Measurements from ENCODE around the gene OR52R1.
"Not testable (repeated sequence)": the region's sequence is repeated elsewhere in the genome, so short reads cannot be mapped to it uniquely, and the experiment has no call there.

Gene OR52R1

DNA sequence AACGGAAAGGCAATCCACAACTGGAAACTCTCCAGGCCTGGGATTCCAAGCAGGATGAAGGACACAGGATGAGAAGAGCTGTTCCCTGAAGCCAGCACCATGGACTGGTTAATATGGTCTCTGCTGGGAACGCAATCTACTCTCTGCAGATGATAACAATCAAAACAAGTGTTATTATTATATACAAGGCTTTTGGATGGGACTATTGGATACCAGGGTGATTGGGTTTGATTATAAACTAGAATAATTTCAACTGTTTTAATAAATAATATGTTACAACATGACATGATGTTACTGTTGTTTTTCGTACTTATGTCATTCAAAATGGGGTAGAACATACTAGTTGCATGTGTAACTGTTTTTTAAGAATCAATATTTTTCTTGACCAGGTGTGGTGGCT, at the start of gene OR52R1:
Gene OR52R1, minus strand, starts transcription at position 101 of the 400 bp plus-strand sequence. Its CDS starts 0 bp downstream, at position 101.
- DNase-seq = no peak

DNA sequence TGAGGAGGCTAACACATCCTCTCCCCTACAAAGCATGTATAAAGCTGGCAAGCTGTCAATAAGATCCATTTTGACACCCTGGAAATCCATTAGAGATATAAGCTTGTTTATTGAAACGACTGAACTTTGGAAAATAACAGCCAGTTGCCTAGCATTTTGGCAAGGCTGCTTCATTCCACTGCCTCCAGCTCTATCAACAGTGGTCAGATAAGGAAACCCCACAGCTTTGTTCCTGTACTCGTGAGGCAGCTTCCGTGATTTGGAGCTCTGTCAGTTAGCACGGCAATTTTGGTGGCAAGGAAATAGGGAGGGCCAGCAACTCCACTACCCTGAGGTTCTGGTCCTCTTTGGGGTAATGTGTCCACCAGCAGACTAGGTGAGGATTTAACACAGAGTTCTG, 46.9 kb upstream of the OR52R1 start:
- no peak for DNase-seq

DNA sequence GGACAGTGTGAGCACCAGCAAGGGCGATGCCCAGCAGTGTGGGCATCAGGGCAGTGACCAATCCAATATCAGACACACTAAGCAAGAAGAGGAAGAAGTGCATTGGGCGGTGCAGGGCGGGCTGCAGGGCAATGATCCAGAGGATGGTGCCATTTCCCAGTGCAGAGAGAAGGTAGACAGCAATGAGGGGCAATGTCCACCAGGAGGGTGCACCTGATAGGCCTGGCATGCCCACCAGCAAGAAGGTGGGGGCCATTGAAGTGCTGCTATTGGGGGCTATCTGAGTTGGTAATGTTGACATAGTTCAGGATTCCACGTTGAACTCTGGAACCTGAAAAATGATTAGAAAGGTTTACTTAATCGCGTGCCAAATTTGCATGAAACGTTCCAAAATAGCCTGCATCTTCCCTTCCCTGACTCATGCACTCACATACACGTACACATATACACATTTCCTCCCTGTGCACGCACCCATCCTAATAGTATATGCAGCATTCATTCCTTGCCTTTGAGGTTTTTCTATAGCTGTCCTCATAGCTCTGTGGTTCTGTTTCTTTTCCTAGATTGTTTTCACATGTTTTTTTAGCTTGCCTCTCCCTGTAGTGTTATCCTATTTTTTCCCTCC, 44.8 kb upstream of the OR52R1 start, which contains the start of gene OR51S1:
Gene OR51S1, minus strand, starts transcription at position 301 of the 625 bp plus-strand sequence. Its CDS starts 0 bp downstream, at position 301.
- no peak for DNase-seq

DNA sequence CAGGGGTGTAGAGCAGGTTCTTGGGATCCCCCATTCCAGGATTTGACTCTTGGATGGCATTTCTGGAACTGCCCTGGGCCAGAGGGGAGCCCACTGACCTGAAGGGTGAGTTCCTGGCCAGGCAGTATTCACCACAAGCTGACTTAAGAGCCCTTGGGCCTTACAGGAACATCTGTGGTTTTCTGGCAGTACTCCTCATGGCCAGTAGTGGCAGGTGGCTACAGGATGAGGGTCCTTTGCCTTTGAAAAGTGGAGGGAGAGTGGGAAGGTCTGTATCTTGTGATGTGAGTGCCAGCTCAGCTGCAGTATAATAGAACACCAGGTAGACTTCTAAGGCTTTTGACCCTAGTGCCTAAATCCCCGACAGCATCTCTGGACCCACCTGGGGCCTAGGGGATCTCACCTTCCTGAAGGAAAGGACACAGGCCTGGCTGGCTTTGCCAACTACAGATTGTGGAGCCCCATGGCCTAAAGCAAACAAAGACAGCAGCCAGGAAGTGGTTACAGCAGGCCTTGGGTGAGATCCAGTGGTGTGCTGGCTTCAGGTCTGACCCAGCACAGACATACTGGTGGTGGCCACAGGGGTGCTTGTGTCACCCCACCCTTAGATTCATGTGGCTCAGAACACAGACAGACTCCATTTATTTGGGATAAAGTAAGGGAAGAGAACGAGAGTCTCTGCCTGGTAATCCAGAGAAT, 35.8 kb upstream of the OR52R1 start:
- DNase-seq = peak; percentile 24

DNA sequence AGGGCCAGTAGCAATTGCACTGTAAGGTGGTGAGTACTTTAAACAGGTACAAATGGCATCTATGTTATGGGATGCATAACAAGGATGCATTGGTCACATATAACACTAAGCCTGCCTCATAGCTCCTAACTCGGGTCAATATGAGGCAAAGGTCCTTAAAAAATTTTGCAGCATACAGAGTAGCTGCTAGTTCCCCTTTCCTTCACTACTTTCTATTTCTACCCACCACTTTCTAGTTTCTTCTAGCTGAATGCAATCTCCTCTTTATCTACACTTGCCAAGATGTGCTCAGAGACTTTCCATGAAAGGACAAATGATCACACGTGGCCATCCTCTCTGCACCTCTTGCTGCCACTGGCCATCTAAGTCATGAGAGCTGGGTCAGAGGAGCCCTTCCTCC, 26.7 kb upstream of the OR52R1 start:
- DNase-seq = no peak

DNA sequence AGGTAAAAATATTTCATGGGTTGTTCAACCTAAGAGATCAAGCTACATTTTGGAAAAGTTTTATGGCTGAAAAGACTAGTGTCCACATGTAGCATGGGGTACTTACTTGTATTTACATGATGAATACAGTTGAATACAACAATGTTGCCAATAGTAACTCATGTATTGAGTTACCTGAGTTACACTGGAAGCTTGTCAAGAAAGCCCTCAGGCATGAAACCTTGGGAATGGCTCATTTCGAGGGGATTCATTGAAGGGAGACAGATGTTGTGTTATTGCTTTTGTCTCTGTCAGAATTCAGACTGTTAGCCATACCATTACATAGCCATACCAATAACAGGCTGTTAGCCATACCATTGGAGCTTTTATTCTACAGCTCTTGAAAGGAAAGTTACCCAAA, 26.2 kb upstream of the OR52R1 start:
- no peak for DNase-seq

DNA sequence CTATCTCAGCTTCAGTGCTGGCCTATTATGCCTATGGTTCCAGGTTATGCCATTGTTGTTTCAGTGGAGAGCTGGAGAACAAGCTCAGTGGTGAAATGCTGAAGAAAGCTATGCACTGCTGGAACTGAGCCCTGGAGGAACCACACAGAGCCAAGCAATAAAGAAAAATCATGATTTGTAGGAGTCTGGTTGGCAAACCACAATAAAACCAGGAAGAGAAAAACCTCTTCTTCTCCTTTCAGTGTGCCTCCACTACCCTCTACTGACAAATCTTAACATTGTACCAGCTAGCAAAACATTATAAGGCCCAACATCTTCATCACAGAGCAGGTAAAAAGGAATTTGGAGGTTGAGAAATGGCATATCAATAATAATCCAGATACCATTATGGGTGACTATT, 22.2 kb upstream of the OR52R1 start:
- DNase-seq = peak; percentile 70

DNA sequence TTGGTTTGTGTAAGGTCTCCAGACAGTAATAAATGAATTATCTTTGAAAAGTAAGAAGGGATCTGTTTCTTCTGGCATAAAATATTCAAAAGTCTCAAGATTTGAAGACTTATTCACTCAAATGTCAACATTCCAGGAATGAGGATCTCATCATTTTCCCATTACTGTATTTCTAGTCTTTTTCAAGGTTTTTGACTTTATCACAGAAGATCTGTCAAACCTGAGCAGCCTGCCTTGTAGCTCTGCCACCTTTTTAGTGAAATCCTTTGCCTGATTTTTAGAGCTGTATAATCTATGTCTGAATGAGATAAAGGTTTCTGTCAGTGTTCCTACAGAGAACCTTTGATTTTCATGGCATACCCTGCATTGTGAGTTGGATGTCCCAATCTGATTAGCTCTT, 21.0 kb upstream of the OR52R1 start:
- no peak for DNase-seq

DNA sequence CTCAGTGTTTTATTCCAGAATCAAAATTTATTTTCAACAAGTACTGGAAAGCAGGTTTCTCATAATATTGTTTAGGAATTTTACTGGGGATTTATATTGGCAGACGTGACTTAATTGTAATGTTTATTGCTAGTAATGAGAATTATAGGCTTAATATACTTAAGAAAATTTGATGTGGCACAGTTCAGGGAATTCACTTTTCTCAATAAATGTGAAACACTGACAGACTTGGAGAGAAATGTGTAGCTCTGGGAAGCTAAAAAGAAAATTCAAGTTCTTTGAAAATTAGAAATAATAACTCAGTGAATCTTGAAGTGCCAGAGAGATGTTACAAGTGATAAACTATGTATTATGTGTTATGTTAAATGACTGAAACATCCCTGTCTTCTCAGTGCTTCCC, 16.8 kb upstream of the OR52R1 start, which contains the start of gene OR51F2:
Gene OR51F2, plus strand, starts transcription at position 301 of the 400 bp plus-strand sequence. CDS start 101 bp downstream, outside the sequence.
- DNase-seq = no peak

DNA sequence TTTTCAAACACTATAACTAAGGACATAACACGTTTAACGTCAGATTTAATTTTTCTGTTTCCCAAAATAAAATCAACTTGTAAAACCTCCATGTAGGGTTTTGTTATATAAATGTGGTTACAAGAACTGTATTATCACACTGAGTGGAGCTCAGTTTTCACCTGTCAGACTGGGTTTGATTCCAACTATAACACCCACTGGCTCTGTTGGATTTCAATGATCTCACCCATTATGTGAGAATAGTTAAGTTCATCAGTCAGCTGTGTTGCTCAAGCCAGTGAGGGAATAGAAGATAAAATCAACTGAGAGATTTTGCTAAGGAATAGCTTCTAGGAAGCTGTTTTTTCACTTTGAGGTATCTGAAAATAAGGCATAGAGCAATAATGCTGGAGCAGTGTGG, 5.1 kb upstream of the OR52R1 start:
- no peak for DNase-seq

DNA sequence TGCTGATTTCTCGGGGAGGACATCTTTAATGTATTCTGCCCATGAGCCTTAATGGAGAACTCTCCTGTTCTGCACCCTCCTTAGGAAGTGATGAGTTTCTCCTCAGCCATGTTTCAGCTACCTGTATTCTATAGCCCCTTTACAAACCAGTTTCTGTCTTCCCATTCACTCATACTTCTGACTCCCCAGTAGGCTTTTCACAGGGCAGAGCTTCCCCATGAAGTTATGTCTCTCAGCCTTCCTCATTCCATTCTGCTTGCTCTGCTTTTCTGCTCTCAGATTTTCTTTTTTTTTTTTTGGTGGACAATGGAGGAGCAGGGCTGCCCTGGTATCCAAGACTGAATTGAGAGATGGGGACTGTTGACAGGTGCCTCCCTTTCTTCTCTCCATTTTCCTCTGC, 4.3 kb upstream of the OR52R1 start:
- no peak for DNase-seq

DNA sequence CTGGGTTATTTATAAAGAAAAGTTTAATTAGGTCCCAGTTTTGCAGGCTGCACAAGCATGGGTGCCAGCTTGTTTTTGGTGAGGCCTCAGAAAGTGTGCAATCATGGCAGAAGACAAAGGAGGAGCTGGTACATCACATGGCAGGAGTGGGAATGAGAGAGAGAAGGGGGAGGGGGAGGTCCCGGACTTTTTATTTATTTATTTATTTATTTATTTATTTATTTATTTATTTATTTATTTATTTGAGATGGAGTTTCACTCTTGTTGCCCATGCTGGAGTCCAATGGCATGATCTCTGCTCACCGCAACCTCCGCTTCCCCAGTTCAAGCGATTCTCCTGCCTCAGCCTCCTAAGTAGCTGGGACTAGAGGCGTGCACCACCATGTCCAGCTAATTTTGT, 2.9 kb downstream of the OR52R1 start:
- DNase-seq = not testable (repeated sequence)

DNA sequence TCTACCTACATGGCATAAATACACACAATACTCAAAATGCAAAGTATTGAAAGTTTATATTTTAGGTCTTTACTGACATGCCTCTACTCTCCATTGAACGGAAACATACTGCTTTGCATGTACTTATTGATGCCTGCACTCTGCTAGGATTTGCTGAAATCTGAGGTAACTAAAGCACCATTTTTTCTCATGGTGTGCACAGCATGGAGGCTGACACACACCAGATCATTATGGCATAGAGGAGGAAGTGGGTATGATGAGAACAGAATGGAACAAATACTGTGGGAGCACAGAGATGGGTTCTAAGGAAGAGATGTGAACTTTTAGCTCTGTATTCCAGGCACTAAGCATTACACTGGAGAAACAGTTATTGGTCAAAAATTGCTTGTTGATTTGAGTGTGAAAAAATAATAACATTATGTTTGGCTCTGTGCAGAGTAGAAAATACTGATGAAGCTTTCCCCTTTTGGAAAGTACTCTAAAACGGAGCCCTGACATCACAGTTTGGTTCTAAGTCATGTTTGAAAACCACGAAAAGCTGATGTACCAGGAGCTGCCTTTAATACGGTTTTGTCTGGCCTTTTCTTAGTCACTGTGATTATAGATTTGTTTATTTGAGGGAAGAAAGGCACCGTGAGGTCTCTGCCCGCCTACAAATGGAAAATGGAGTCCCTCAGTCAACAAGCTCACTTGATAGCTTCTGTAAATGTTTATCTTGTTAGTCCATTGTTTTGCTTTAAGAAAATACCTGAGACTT, 5.6 kb downstream of the OR52R1 start:
- peak; percentile 12 for DNase-seq

DNA sequence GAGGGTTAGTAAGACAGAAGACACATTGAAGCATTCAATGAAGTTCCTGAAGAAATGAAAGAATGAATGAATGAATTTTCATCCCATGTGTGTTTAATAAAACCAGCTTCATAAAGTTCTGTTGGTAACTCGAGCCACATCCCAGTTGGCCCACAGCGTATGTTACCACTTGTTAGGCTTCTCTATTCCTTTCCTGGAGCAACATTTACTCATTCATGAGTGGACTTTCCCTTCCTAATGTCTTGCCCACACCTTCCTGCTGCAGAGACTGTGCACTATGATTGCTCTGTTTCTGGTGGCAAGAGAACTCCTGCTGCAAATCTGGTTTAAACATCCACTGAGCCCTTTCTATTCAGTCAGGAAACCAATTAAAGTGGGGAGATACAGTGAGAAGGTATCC, 7.0 kb downstream of the OR52R1 start:
- no peak for DNase-seq

DNA sequence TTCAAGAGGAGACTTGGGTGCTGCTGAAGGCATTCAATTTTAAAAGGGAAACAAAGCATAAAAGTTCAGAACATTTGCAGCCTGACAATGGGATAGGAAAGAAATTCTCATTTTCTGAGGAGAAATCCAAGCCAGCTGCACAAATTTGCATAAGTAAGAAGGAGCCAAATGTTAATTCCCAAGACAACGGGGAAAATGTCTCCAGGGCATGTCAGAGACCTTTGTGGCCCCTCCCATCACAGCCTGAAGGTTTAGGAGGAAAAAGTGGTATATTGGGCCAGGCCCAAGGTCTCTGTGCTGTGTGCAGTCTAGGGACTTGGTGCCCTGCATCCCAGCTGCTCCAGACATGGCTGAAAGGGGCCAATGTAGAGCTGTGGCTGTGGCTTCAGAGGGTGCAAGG, 21.7 kb downstream of the OR52R1 start:
- no peak for DNase-seq

DNA sequence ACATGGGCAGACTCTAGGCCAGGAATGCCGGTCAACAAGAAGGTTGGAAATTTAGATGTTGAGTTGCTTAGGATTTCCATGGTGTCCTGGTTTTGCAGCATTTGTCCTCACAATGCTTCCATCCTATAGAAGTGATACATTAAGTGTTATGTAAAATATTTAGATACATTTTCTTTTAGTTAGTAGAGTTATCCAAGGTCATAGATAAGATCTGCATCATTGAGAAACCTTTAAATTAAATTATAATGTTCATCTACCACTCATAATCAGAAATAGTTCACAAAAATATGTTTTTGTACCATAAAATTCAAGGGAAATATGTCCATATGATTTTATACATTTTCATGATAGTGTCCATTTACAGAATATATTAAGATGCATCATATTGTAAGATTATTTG, 34.3 kb downstream of the OR52R1 start, which contains the start of gene OR51F1:
Gene OR51F1, minus strand, starts transcription at position 101 of the 400 bp plus-strand sequence. Its CDS starts 0 bp downstream, at position 101.
- no peak for DNase-seq

DNA sequence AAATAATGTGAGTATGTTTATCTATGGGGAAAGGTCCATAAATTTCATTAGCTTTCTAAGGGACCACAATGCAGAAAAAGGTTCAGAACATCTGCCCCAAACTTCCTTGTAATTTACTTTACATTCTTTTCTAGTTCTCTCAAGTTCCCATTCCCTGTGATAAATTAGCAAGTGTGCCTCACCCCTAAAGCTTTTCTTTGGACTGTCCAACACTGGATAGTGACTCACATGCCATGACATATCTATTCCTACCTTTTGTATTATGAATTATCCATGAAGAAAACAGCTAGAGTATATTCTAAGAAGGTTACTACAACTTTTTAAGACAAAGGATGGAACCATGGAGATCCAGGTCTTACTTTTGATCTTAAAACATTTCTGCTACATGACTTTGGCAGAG, 36.1 kb downstream of the OR52R1 start:
- no peak for DNase-seq

DNA sequence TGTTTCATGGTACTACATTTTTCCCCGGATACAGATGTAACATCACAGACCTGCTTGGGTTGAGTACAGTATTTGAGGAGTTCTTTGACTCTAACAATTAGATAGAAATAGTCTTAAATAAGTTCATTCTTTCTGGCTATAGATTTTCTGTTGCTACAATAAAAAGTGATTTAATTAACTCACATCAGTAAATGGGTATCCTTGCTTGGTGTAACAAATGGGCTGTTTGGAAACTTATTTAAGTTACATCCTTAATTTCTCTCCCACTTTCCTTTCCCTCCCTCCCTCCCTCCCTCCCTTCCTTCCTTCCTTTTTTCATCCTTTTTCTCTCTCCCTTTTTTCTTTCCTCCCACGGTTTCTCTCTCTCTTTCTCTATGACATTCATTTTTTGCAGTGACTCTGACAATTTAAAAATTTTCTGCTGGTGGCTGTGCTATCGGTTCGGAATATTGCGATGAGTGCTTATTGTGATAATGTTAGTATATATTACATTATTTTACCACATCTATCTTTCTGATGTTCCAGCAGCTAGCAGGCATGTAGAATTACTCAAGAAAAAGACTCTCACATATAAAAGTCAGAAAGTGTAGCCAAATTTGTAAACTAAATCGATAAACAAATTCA, 37.6 kb downstream of the OR52R1 start:
- DNase-seq = no peak

DNA sequence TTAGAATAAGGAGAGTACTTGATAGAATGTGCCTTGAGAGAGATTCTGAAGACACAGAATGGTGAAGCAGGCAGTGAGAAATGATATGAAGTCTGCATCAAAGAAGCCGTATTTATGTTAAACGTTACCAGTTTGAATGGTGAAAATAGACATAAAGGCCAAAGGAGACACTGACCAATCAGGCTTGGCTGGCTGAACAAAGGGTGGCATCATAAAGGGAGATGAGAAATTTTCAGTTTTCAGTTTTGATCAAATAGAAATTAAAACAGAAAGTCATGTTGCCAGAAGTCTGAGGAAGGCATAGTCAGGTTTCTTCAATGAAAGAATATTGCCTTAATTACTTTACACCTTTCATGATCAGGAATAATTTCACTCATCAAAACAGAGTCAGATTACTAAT, 41.1 kb downstream of the OR52R1 start:
- DNase-seq = no peak

All from NCI-H510A treated with DMSO at 0.1 percent for 48 hours (cell line).